Measurements from ENCODE around the gene CTCF.

Gene CTCF

DNA sequence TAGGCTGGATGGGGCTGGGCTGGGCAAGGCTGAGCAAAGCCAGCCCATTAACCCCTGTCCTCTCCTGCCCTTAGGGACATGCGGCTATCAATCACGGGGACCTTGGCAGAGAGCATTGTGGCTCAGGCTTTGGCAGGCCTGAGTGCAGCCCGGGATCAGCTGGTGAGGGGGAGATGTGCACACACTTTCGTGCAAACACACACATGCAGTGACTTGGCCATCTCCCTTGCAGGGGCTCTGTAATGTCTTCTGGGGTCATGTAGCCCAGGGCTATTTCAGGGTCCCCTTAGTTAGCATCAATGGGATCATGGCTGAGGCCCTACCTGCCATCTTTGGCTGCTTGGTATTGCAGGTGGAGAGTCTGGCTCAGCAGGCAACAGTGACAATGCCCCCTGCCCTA, 89.5 kb downstream of the CTCF start:
- H3K4me3 ChIP-seq (replicated peaks; ENCODE audit: low read depth, low read length), result no peak overlapping the region
- no peak for DNase-seq (ENCODE audit: extremely low read depth, insufficient read length)
- H3K36me3 ChIP-seq (ENCODE audit: control insufficient read depth, insufficient read depth, low read length), result peaks cover 51% of the 10 kb centered on the region
- no peaks in the 10 kb centered on the region for H3K27me3 ChIP-seq (replicated peaks; ENCODE audit: control insufficient read depth, insufficient read depth, low read length)
- TF ChIP-seq, protein P1, sequence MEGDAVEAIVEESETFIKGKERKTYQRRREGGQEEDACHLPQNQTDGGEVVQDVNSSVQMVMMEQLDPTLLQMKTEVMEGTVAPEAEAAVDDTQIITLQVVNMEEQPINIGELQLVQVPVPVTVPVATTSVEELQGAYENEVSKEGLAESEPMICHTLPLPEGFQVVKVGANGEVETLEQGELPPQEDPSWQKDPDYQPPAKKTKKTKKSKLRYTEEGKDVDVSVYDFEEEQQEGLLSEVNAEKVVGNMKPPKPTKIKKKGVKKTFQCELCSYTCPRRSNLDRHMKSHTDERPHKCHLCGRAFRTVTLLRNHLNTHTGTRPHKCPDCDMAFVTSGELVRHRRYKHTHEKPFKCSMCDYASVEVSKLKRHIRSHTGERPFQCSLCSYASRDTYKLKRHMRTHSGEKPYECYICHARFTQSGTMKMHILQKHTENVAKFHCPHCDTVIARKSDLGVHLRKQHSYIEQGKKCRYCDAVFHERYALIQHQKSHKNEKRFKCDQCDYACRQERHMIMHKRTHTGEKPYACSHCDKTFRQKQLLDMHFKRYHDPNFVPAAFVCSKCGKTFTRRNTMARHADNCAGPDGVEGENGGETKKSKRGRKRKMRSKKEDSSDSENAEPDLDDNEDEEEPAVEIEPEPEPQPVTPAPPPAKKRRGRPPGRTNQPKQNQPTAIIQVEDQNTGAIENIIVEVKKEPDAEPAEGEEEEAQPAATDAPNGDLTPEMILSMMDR (IDR thresholded peaks at IDR 0.05; ENCODE audit: insufficient read depth, low read length, poor library complexity, severe bottlenecking), result no peak

DNA sequence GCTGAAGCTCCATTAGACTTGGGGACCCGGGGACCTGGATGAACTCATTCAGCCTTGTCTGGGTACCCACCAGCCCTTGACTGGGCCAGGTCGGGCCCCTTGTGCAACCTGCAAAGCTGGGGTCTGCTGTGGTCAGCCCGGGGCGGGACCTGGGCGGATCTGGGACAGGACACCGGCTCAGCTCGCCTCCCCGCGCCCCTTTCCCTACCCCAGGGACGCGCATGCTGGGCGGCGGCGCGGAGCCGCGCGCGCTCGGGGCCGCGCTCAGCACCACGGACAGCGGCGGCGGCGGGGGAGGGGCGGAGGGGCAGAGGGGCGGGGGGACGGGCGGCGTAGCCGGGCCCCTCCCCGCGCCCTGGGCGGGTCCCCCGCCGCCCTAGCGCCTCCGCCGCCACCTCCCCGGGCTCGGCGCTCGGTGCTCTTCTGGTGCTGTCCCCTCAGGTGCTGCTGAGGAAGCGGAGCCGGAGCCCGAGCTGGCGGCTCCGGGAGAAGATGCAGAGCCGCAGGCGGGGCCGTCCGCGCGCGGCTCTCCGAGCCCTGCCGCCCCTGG, 90.3 kb downstream of the CTCF start:
- no peak for DNase-seq (ENCODE audit: extremely low read depth, insufficient read length)
- TF ChIP-seq, protein P1 (IDR thresholded peaks at IDR 0.05; ENCODE audit: insufficient read depth, low read length, poor library complexity, severe bottlenecking), result no peak
- no peaks in the 10 kb centered on the region for H3K27me3 ChIP-seq (replicated peaks; ENCODE audit: control insufficient read depth, insufficient read depth, low read length)
- H3K36me3 ChIP-seq (ENCODE audit: control insufficient read depth, insufficient read depth, low read length), result peaks cover 52% of the 10 kb centered on the region
- H3K4me3 ChIP-seq (replicated peaks; ENCODE audit: low read depth, low read length), result no peak overlapping the region

DNA sequence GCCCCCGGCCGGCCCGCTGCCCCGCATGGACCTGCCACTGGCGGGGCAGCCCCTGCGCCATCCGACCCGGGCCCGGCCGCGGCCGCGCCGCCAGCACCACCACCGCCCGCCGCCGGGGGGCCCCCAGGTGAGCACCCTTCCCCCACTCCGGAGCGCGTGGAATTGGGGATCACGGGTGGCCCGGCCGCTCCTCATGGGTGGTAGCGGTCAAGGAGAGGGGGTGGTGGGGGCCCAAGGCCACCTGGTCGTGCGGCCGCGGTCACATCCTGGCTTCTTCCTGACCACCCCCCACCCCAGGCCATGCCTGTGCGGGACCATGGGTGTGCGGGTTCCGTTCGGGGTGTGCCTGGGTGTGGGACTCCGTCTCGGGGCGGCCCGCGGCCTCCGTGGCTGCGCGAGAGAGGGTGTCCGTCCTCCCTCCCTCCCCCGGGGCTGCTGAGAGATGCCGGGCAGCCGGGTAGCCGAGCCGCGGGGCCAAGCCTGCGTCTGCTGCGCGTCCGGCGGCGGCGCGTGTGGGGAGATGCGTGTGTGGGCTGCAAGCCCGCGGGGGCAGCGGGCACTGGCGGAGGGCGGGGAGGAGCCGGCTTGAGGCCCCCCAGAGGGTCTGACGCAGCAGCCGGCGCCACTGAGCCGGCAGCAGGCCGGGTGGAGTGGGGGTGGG, 90.9 kb downstream of the CTCF start:
- H3K27me3 ChIP-seq (replicated peaks; ENCODE audit: control insufficient read depth, insufficient read depth, low read length), result no peaks in the 10 kb centered on the region
- peaks cover 54% of the 10 kb centered on the region for H3K36me3 ChIP-seq (ENCODE audit: control insufficient read depth, insufficient read depth, low read length)
- no peak overlapping the region for H3K4me3 ChIP-seq (replicated peaks; ENCODE audit: low read depth, low read length)
- TF ChIP-seq, protein P1 (IDR thresholded peaks at IDR 0.05; ENCODE audit: insufficient read depth, low read length, poor library complexity, severe bottlenecking), result no peak
- no peak for DNase-seq (ENCODE audit: extremely low read depth, insufficient read length)

DNA sequence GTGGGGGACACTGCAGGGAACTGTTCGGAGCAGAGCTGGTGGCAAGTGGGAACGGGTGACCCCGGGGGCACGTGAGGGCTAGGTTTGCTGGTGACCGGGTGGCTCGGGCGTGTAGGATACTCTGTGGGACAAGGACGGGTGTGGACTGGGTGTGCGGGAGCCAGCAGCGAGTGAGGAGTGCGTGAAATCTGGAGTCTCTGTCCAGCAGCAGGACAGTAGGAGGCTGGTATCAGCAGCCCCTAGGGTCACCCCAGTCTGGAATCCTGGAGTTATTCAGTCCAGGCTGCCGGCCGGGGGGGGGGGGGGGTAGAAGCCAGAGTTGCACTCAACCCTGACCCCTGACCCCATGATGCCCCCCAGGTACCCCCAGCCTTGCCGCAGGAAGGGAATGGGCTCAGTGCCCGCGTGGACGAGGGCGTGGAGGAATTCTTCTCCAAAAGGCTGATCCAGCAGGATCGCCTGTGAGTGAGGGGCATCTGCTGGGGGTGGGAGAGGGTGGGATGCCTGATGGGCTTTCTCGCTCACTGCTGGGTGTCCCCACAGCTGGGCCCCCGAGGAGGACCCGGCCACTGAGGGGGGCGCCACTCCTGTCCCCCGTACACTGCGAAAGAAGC, 91.6 kb downstream of the CTCF start:
- DNase-seq (ENCODE audit: extremely low read depth, insufficient read length), result no peak
- Histone ChIP-seq H3K27me3 (replicated peaks; ENCODE audit: control insufficient read depth, insufficient read depth, low read length) (no peaks in the 10 kb centered on the region), H3K36me3 (ENCODE audit: control insufficient read depth, insufficient read depth, low read length) (peaks cover 51% of the 10 kb centered on the region), H3K4me3 (replicated peaks; ENCODE audit: low read depth, low read length) (no peak overlapping the region)
- TF ChIP-seq, protein P1 (IDR thresholded peaks at IDR 0.05; ENCODE audit: insufficient read depth, low read length, poor library complexity, severe bottlenecking), result no peak

DNA sequence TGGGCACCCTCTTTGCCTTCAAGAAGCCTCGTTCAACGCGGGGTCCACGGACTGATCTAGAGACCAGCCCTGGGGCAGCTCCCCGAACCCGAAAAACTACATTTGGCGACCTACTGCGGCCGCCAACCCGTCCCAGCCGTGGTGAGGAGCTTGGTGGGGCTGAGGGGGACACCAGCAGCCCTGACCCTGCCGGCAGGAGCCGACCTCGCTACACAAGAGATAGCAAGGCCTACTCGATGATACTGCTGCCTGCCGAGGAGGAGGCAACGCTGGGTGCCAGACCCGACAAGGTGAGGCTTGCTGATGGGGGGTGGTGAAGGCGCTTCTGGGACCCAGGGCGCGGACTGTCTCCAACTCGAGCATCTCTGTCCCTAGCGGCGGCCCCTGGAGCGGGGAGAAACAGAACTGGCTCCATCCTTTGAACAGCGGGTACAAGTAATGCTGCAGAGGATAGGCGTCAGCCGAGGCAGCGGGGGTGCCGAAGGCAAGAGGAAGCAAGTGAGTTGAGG, 92.1 kb downstream of the CTCF start:
- TF ChIP-seq, protein P1 (IDR thresholded peaks at IDR 0.05; ENCODE audit: insufficient read depth, low read length, poor library complexity, severe bottlenecking), result no peak
- H3K27me3 ChIP-seq (replicated peaks; ENCODE audit: control insufficient read depth, insufficient read depth, low read length), result no peaks in the 10 kb centered on the region
- peaks cover 47% of the 10 kb centered on the region for H3K36me3 ChIP-seq (ENCODE audit: control insufficient read depth, insufficient read depth, low read length)
- no peak for DNase-seq (ENCODE audit: extremely low read depth, insufficient read length)
- no peak overlapping the region for H3K4me3 ChIP-seq (replicated peaks; ENCODE audit: low read depth, low read length)
